Glutamatergic neuron (in vitro differentiated cells): ENCODE results near the gene CAMK2B. TPM values are rescaled to one million over a fixed set of nuclear protein-coding genes. Genes with fewer than 3 reads are reported as not detected.

Experiments
- DNase-seq: peaks from one replicate; pipeline ENCODE4 v3.0.0; 2022
- H3K27ac Mint-ChIP-seq: one replicate; pipeline ENCODE4 v1.8.0; 2020; ENCODE audit warnings: mild to moderate bottlenecking, mixed read lengths, inconsistent platforms; ENCODE audit not compliant: unreplicated experiment
- H3K27me3 Mint-ChIP-seq: one replicate; pipeline ENCODE4 v1.8.0; 2020; ENCODE audit warnings: mild to moderate bottlenecking, moderate library complexity, mixed read lengths, inconsistent platforms; ENCODE audit not compliant: unreplicated experiment
- H3K36me3 Mint-ChIP-seq: one replicate; pipeline ENCODE4 v1.8.0; 2020; ENCODE audit warnings: mild to moderate bottlenecking, mixed read lengths, inconsistent platforms; ENCODE audit not compliant: unreplicated experiment
- H3K4me1 Mint-ChIP-seq: one replicate; pipeline ENCODE4 v1.8.0; 2020; ENCODE audit warnings: mild to moderate bottlenecking, low read depth, mixed read lengths, inconsistent platforms; ENCODE audit not compliant: unreplicated experiment
- H3K4me3 Mint-ChIP-seq: one replicate; pipeline ENCODE4 v1.8.0; 2020; ENCODE audit warnings: mild to moderate bottlenecking, mixed read lengths, inconsistent platforms; ENCODE audit not compliant: unreplicated experiment
- H3K9me3 Mint-ChIP-seq: one replicate; pipeline ENCODE4 v1.8.0; 2020; ENCODE audit warnings: mild to moderate bottlenecking, moderate library complexity, mixed read lengths, inconsistent platforms; ENCODE audit not compliant: unreplicated experiment
- total RNA-seq: library from RNA; stranded (reverse); fragmentation: NEBNext Ultra II Directional; extraction: Animal tissue kit (Norgen Biotek cat#: 25700); gene quantifications from one replicate; pipeline ENCODE4 v1.2.1, GENCODE V29; 2021; ENCODE audit not compliant: unreplicated experiment
- TF ChIP-seq, protein P1 (sequence below): fragments of 200-600 bp; sonication (generic); IDR thresholded peaks from one replicate; pipeline ENCODE4 v1.5.0; 2021; ENCODE audit not compliant: partially characterized antibody, unreplicated experiment

The CAMK2B gene
- total RNA-seq, 1 donor from 2014 or later: 55.1 TPM

DNA sequence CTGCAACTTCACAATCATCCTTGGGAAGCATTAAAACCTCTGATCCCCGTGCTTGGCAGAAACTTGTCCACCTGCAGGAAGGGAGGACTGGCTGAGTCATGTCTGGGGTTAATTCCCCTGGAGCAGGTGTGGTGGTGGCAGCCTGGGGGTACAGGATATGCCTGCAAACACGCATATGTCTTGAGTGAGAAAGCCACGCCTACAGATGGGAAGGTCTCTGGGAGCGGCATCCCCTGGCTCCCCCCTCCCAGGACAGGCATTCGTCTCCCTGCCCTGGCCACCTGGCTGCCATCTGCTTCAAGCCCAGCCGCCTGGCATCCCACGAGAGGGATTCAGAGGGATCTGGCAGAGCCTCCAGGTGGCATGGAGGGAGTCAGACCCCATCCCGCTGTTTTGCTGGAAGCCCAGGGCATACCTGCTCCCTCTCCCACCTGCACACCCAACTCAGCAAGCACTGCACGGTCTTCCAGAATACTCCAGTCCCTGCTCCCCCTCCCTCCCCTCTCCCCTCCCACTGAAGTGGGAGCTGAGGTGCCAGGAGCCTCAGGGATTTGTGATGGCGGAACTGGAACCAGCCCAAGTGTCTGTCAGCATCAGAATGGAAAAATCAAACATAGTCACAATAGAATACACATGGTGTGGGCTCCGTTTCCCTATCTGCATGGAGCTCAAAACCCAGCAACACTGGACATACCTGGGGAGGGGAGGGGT is 61.0 kb downstream of the CAMK2B start:
- Mint-ChIP-seq H3K27ac (peak overlapping the region; percentile 87), H3K36me3 (no peaks in the 10 kb centered on the region), H3K4me3 (peak overlapping the region; percentile 46), H3K4me1 (peaks cover 64% of the 10 kb centered on the region), H3K27me3 (peaks cover 6% of the 10 kb centered on the region), H3K9me3 (peaks cover 11% of the 10 kb centered on the region)
- no peak for DNase-seq
- TF ChIP-seq, protein P1, sequence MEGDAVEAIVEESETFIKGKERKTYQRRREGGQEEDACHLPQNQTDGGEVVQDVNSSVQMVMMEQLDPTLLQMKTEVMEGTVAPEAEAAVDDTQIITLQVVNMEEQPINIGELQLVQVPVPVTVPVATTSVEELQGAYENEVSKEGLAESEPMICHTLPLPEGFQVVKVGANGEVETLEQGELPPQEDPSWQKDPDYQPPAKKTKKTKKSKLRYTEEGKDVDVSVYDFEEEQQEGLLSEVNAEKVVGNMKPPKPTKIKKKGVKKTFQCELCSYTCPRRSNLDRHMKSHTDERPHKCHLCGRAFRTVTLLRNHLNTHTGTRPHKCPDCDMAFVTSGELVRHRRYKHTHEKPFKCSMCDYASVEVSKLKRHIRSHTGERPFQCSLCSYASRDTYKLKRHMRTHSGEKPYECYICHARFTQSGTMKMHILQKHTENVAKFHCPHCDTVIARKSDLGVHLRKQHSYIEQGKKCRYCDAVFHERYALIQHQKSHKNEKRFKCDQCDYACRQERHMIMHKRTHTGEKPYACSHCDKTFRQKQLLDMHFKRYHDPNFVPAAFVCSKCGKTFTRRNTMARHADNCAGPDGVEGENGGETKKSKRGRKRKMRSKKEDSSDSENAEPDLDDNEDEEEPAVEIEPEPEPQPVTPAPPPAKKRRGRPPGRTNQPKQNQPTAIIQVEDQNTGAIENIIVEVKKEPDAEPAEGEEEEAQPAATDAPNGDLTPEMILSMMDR: no peak

DNA sequence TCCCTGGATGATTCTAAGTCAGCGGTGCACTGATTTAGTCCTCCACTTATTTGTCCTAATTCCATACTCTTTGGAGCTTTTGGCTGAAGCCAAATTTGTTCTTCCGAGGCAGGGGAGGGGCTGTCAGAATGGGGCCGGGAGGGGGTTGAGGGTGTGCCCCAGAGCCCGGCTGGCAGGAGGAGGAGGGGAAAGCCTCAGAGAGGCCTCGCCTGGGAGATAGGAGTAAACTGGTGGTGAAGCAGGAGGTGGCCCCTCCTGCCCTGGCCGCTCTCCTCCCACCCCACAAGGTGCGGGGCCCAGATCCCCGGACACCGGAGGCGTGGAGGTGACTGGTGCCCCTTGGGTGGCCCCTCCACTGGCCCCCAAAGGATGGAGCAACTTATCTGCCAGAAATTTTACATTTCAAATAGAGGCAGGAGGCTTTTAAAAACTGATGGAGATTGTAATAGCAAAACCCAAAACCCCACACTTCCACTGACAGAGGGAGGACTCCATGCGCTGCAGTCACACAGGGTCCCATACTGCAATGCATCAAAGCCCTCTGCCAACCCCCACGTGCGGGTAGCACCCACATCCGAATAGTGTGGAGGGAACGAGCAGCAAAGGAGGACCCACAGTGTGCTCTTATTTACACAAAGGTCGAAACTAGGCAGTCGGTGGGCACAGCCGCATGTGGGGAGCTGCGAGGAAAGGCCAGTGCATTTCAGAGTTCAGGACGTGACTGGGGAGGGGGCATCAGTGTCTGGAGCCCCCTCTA is 61.9 kb downstream of the CAMK2B start:
- peaks cover 9% of the 10 kb centered on the region for H3K9me3 Mint-ChIP-seq
- H3K36me3 Mint-ChIP-seq: no peaks in the 10 kb centered on the region
- peak overlapping the region; percentile 55 for H3K27ac Mint-ChIP-seq
- H3K27me3 Mint-ChIP-seq: peaks cover 4% of the 10 kb centered on the region
- TF ChIP-seq, protein P1: no peak
- no peak for DNase-seq
- H3K4me1 Mint-ChIP-seq: peaks cover 64% of the 10 kb centered on the region
- H3K4me3 Mint-ChIP-seq: peak overlapping the region; percentile 49

DNA sequence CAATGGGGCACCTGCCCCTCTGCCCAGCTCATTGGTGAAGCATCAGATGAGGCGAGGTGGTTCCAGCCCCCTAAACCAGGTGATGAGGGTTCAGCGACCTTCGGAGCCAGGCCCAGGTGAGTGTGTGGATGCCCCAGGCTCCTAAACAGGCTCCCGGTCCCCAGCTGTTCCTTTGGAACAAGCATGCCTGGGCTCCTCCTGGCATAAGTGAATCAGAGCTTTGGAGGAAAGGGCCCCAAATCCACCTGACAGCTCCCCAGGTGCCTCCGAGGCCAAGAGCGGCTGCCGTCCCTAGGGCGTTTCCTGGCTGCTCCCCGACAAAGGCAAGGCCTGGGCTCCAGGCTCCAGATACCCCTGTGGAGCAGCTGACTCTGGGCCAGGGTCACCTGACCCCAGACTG is 63.4 kb downstream of the CAMK2B start:
- H3K4me3 Mint-ChIP-seq: no peak overlapping the region
- peaks cover 61% of the 10 kb centered on the region for H3K4me1 Mint-ChIP-seq
- DNase-seq: no peak
- peaks cover 6% of the 10 kb centered on the region for H3K9me3 Mint-ChIP-seq
- TF ChIP-seq, protein P1: no peak
- no peak overlapping the region for H3K27ac Mint-ChIP-seq
- H3K36me3 Mint-ChIP-seq: no peaks in the 10 kb centered on the region
- H3K27me3 Mint-ChIP-seq: peaks cover 9% of the 10 kb centered on the region

DNA sequence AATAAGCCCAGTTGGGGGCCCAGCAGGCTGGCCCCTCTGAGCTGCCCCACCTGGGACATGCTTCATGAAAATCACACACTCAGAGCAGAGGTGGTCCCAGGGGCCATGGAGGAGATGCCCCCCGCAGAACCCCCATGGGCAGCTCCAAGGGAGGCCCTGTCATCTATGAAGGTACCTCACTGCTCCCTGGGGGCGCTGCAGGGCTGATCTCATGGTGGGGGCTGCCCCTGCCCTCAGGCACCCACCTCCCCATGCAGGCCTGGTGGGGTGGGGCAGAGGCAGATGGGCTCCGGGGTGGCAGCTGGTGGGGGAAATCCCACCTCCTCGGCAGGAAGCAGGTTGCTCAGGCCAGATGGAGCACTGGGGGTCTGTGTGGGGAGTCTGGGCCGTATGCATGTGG is 64.2 kb downstream of the CAMK2B start:
- peaks cover 9% of the 10 kb centered on the region for H3K27me3 Mint-ChIP-seq
- no peaks in the 10 kb centered on the region for H3K36me3 Mint-ChIP-seq
- no peak overlapping the region for H3K27ac Mint-ChIP-seq
- DNase-seq: no peak
- peaks cover 60% of the 10 kb centered on the region for H3K4me1 Mint-ChIP-seq
- H3K9me3 Mint-ChIP-seq: peaks cover 6% of the 10 kb centered on the region
- TF ChIP-seq, protein P1: no peak
- H3K4me3 Mint-ChIP-seq: no peak overlapping the region
